ENCODE results near the gene MLN.

MLN gene

DNA sequence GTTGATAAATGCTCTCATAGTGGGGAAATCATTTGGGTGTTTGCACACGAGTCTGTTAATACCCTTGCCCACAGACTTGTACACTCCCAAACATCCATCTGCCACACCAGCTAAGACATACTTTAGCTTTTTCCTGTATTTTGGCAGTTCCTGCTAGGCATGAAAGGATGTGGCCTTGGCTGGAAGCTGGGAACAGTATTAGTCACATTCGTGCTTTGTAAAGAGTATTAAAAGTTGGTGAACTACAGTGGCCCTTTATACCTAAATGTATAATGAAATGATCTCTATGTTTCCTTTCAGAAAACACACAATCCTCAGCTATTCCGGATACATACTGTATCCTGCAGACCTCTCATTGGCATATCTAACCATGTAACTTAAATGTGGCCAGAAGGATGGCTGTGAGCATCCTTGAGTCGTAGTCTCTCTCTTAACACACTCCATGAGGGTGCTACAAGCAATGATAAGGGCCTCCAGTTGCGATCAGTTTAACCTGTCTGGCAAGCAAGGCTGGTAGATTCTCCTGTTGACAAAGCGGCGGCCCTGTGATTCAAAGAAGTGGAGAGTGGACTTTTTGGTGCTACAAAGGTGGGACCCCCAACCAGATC is 16.4 kb downstream of the MLN start:
- TF ChIP-seq CTCF (conservative IDR thresholded peaks at IDR 0.05) (no peak), ZFX (IDR thresholded peaks at IDR 0.05) (no peak)
- H3K27ac ChIP-seq: peak overlapping the region; percentile 95

GRCh38 chr6:33786736-33787135 is 17.1 kb downstream of the MLN start:
- no peak overlapping the region for H3K27ac ChIP-seq
- TF ChIP-seq ZFX (IDR thresholded peaks at IDR 0.05) (no peak), CTCF (conservative IDR thresholded peaks at IDR 0.05) (no peak)

DNA sequence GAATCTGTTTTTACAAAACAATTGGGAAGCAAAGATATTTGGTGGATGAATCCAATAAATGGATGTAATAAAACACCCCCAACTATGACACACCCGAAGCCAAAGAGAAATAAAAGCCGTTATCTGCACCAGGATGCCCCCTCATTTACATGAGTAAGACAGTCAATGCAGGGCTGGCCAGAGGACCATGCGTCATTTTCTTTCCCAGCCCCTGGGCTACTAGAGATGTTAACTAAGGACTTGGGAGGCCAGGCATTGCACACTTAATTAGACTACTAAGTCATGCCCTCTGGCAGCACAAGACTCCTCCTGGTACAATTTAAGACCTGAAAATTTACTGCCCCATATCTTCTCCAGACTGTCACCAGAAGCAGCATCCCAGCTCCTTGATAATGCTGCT is 18.0 kb downstream of the MLN start:
- TF ChIP-seq CTCF (conservative IDR thresholded peaks at IDR 0.05): no peak
- TF ChIP-seq ZFX (IDR thresholded peaks at IDR 0.05): no peak
- no peak overlapping the region for H3K27ac ChIP-seq

DNA sequence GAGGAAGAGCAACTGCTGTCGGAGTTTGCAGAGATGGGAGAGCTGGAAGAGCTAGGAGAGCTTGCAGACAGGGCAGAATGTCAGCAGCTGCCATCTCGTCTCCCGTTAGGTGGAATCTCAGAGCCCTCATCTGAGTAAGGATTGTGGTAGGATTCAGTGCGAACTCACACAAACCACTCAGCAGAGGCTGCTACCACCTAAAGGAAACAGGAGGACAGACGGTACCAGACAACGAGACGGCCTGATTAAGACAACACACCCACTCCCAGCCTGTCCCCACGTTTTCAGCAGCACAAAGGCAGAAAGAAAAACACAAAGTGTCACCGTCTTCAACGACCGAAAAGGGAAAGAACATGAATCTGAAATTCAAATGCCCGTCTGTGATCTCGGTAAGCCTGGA is 19.0 kb downstream of the MLN start:
- no peak for TF ChIP-seq ZFX (IDR thresholded peaks at IDR 0.05)
- no peak for TF ChIP-seq CTCF (conservative IDR thresholded peaks at IDR 0.05)
- H3K27ac ChIP-seq: no peak overlapping the region

DNA sequence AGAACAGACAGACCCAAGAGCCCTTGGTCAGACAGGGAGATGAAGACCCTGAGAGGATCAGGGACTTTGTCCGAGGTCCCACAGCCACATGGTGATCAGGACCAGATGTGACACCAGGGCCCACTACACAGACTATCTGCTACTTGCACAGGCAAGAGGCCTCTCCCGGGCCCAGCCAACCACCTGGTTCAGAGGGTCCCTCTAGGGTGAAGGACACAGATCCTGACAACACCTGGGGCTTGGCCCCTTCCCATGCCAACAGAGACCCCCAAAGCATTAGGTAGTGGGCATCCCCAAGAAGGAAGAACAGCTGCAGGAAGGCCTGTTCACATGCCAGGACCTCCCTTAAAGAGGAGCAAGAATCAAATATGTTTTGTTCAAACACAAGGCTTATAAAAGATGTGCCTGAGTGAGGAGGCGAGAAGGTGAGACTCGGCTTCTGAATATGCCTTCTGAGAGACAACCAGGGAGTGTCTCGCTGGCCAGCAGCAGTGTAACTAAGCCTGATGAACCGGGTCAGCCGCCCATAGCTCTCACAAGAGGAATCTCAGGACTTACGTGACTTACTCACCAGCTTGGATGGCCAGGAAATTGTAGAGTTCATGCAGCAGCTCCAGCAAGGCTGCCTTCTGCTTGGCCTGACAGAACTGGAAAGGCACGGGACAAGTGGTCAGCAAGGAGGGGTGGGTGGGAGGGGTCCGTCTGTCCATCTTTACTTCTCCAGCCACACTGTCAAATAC is 19.9 kb downstream of the MLN start:
- H3K27ac ChIP-seq: no peak overlapping the region
- TF ChIP-seq ZFX (IDR thresholded peaks at IDR 0.05) (no peak), CTCF (conservative IDR thresholded peaks at IDR 0.05) (no peak)

DNA sequence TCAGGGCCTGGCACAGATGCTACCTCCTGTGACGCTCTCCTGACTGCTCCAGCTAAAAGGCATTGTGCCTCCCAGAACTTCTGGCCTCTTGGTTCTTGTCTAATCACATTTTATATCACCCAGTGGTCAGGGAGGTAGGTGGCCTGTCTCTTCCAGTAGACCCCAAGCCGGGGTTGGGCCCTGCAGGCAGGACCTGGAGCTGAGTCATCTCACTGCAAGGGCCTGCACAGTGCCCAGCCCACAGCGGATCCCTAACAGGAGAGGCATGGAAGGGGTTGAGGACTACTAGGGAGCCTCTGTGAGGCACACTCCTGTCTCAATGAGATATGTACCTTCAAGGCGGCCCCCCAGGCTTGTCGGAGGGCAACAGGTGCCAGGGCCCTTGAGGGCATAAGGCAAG is 21.2 kb downstream of the MLN start:
- TF ChIP-seq ZFX (IDR thresholded peaks at IDR 0.05) (no peak), CTCF (conservative IDR thresholded peaks at IDR 0.05) (no peak)
- no peak overlapping the region for H3K27ac ChIP-seq

DNA sequence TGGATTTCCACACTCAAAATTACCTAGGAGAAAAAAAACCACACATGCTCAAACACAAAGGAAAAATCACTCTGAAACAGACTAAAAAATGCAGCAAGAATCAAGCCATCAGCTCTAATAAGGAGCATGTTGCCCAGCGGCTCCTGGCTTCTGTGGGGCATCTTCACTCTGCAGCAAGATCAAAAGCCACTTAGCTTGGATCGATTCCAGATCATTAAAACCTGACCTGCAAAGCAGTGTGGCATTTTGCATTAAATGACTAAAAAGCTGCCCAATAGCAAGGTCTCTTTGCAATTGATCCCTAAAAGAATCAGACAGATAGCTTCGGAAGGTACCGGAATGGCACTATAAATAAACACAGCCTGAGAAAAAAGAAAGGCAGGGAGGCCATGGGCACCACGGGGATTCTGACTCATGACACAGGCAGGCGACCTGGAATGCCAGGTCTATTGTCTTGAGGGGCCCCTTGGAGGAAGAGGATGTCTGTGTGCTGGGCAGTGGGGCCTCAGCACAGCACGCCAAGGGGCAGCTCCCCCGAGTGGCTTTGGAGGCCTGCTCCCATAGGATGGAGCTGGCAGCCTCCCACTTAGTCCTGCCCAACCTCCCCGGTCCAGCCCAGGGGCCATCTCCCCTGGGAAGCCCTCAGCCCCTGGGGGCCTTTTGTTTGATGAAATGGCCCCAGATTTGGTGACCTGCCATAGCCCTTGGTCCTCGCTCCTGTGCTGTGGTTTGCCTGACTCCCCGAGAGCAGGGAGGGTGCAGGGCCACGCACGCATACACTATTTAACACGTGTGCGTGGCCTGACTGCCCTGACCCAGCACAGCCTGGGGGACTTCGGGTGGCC is 22.4 kb downstream of the MLN start:
- no peak overlapping the region for H3K27ac ChIP-seq
- no peak for TF ChIP-seq CTCF (conservative IDR thresholded peaks at IDR 0.05)
- TF ChIP-seq ZFX (IDR thresholded peaks at IDR 0.05): no peak
